ENCODE data around the gene EXOC3L4.

- TF ChIP-seq CTCF (IDR thresholded peaks at IDR 0.05; ENCODE audit: insufficient read depth, low read depth, low read length) (no peak), EZH2 (IDR thresholded peaks at IDR 0.05; ENCODE audit: insufficient read depth, low read length) (no peak)
Measured at GRCh38 chr14:103112400-103113243, 18.1 kb downstream of the EXOC3L4 start.

Measured in astrocyte (in vitro differentiated cells and primary cell).